K562 (cell line): Measurements from ENCODE around the gene OR1I1. TPM values are rescaled to one million over a fixed set of nuclear protein-coding genes. Genes with fewer than 3 reads are reported as not detected.
A peak's percentile ranks its signal among the peaks of the same experiment; 100 is the strongest.

Source experiments
- ATAC-seq: fragments of 200-7000 bp; cut with Tn5 transposase; 3 replicates; pipeline ENCODE4 v1.9.1; 2020; ENCODE audit warnings: moderate library complexity
- BruUV-seq: library from RNA; stranded (reverse); fragments of 400-500 nt; replicated peaks from 2 replicates; lab custom pipeline; 2021; lab: Mats Ljungman, UMichigan
- CTCF ChIA-PET: fragments of 300-600 bp; formaldehyde crosslinking; extraction: SDS; loops from one replicate; lab custom pipeline; 2021; ENCODE audit warnings: low intra/inter-chr PET ratio; lab: Yijun Ruan, JAX
- POLR2A ChIA-PET: fragments of 300-600, 350-650 bp; sonication (Branson Sonifier 250); formaldehyde crosslinking; extraction: SDS; loops from one replicate; lab custom pipeline; 2021; ENCODE audit warnings: antibody characterized with exemption, inconsistent platforms; lab: Yijun Ruan, JAX
- DNase-seq, 4 experiments: peaks; one replicate each; pipeline versions ENCODE4 v3.0.0 to v3.0.0-alpha.2; 2011 to 2018; ENCODE audit warnings: low spot score in 3 of 4, mixed read lengths in 3 of 4; ENCODE audit errors: extremely low read depth in 1 of 4
- FAIRE-seq: peaks from 2 replicates; lab custom pipeline; 2011; peaks lifted over from hg19 to GRCh38; lab: Jason Lieb, UNC
- H2AFZ ChIP-seq: 2 replicates; pipeline ENCODE4 v1.6.0; 2011; ENCODE audit warnings: low read depth, low read length, control low read depth, inconsistent platforms
- H3K27ac ChIP-seq: fragments of 200-600 bp; 3 replicates; pipeline ENCODE4 v1.8.0; 2011; ENCODE audit warnings: low read depth, mild to moderate bottlenecking, control low read depth, inconsistent platforms, low read length, moderate library complexity, mixed read lengths; ENCODE audit errors: extremely low read depth
- H3K27me3 ChIP-seq, 2 experiments: fragments of 300-600 bp in 1 of 2; 2 replicates in 1 of 2; 3 replicates in 1 of 2; pipeline versions ENCODE4 v1.6.0 to v1.8.0; 2011; ENCODE audit warnings: inconsistent platforms in 2 of 2, low read length in 2 of 2, mild to moderate bottlenecking in 1 of 2, mixed read lengths in 1 of 2, moderate library complexity in 1 of 2; ENCODE audit not compliant: control insufficient read depth in 2 of 2, insufficient read depth in 2 of 2
- H3K36me3 ChIP-seq: fragments of 300-600 bp; 3 replicates; pipeline ENCODE4 v1.8.0; 2011; ENCODE audit warnings: mild to moderate bottlenecking, low read length, inconsistent platforms; ENCODE audit not compliant: control insufficient read depth, insufficient read depth
- H3K4me1 ChIP-seq, 2 experiments: fragments of 200-600 bp in 1 of 2; replicated peaks in 1 of 2; 2 replicates in 1 of 2; 3 replicates in 1 of 2; pipeline versions ENCODE4 v1.5.1 to v1.8.0; 2011; ENCODE audit warnings: inconsistent platforms in 2 of 2, low read length in 2 of 2, mild to moderate bottlenecking in 1 of 2, mixed read lengths in 1 of 2, moderate library complexity in 1 of 2; ENCODE audit not compliant: control insufficient read depth in 2 of 2, insufficient read depth in 2 of 2
- H3K4me2 ChIP-seq: 2 replicates; pipeline ENCODE4 v1.6.1; 2011; ENCODE audit warnings: low read length, control low read depth, inconsistent platforms, mixed read lengths; ENCODE audit not compliant: insufficient read depth
- H3K4me3 ChIP-seq: fragments of 200-600 bp; sonication (generic), shearing (Covaris generic); 2 replicates; pipeline ENCODE4 v1.5.1; 2016; ENCODE audit warnings: control low read depth, inconsistent platforms
- H3K79me2 ChIP-seq: fragments of 200-600 bp; 3 replicates; pipeline ENCODE4 v1.8.0; 2011; ENCODE audit warnings: low read length, inconsistent platforms; ENCODE audit not compliant: control insufficient read depth, insufficient read depth
- H3K9ac ChIP-seq, 2 experiments: 2 replicates each; pipeline versions ENCODE4 v1.6.0 to v1.6.1; 2011; ENCODE audit warnings: low read depth in 2 of 2, low read length in 2 of 2, control low read depth in 1 of 2, inconsistent platforms in 1 of 2, mild to moderate bottlenecking in 1 of 2, mixed read lengths in 1 of 2; ENCODE audit not compliant: insufficient read depth in 1 of 2
- H3K9me1 ChIP-seq: one replicate; pipeline ENCODE4 v1.6.0; 2011; ENCODE audit warnings: inconsistent platforms, mild to moderate bottlenecking, low read length, moderate library complexity; ENCODE audit not compliant: control insufficient read depth, insufficient read depth
- H3K9me3 ChIP-seq: replicated peaks from 2 replicates; pipeline ENCODE4 v1.5.1; 2011; ENCODE audit warnings: low read depth, low read length, inconsistent platforms; ENCODE audit not compliant: control insufficient read depth, insufficient read depth
- H4K20me1 ChIP-seq: replicated peaks from 2 replicates; pipeline ENCODE4 v1.6.1; 2011; ENCODE audit warnings: low read length, inconsistent platforms, mixed read lengths; ENCODE audit not compliant: control insufficient read depth, insufficient read depth
- ADNP ChIP-seq: fragments of 200-800 bp; sonication (Bioruptor generic); IDR thresholded peaks from 2 replicates; pipeline ENCODE4 v1.6.1; 2016; ENCODE audit warnings: missing genetic modification characterization, missing compliant biosample characterization
- GABPA ChIP-seq: fragments of 200-800 bp; sonication (Bioruptor generic); conservative IDR thresholded peaks from 2 replicates; pipeline ENCODE4 v1.6.1; 2016; ENCODE audit warnings: low read depth, missing genetic modification characterization, missing compliant biosample characterization
- GATA2 ChIP-seq: sonication (generic); formaldehyde crosslinking; IDR thresholded peaks from 2 replicates; pipeline ENCODE4 v1.4.0; 2020; ENCODE audit warnings: mild to moderate bottlenecking, missing genetic modification reagents
- MCM5 ChIP-seq: fragments of 450-650 bp; IDR thresholded peaks from 2 replicates; pipeline ENCODE4 v1.6.1; 2016; ENCODE audit warnings: low read depth
- MYC ChIP-seq, 2 experiments: fragments of 250-450 bp in 1 of 2; sonication (Bioruptor Pico) in 1 of 2; IDR thresholded peaks; 2 replicates each; pipeline versions ENCODE4 v1.5.1 to v1.6.1; 2012 to 2021; ENCODE audit warnings: low read depth in 2 of 2, borderline replicate concordance in 1 of 2, improper control_type of control experiment in 1 of 2, low read length in 1 of 2, mild to moderate bottlenecking in 1 of 2, moderate library complexity in 1 of 2
- NFYB ChIP-seq: IDR thresholded peaks from 2 replicates; pipeline ENCODE4 v1.6.1; 2011; ENCODE audit warnings: mild to moderate bottlenecking, moderate library complexity; ENCODE audit not compliant: insufficient read length; ENCODE audit errors: extremely low read depth
- POLR2G ChIP-seq: fragments of 200-400 bp; formaldehyde crosslinking; IDR thresholded peaks from 2 replicates; pipeline ENCODE4 v1.6.1; 2017; ENCODE audit warnings: low read depth, mild to moderate bottlenecking, antibody characterized with exemption, low read length, moderate library complexity
- PRPF4 ChIP-seq: fragments of 200-400 bp; formaldehyde crosslinking; IDR thresholded peaks from one replicate; pipeline ENCODE4 v1.6.1; 2017; ENCODE audit warnings: low read length, low read depth, mild to moderate bottlenecking; ENCODE audit not compliant: insufficient read depth, poor library complexity, severe bottlenecking
- TSC22D4 ChIP-seq: fragments of 450-650 bp; IDR thresholded peaks from 2 replicates; pipeline ENCODE4 v1.6.1; 2016; ENCODE audit warnings: missing genetic modification characterization, missing biosample characterization, control low read depth
- WGBS: fragments of 100-300 bp; shearing (Covaris generic); methylation state at CpG from one replicate; pipeline ENCODE4 v1.1.6; 2016; ENCODE audit warnings: low coverage, mixed read lengths; ENCODE audit not compliant: insufficient coverage; ENCODE audit errors: missing lambda C conversion rate; 5-methylcytosine and 5-hydroxymethylcytosine counted together
- in situ Hi-C: fragments of 300-500 bp; cut with MboI; formaldehyde crosslinking; loops from 4 replicates; pipeline ENCODE4 v1.15.0; 2018; ENCODE audit warnings: inconsistent platforms, mixed read lengths
- intact Hi-C: fragments of 100-400 bp; cut with micrococcal nuclease; formaldehyde crosslinking; loops from 2 replicates; pipeline ENCODE4 v1.14.2; 2022
- polyA plus RNA-seq, 8 experiments: library from polyadenylated mRNA; depleted of rRNA in 4 of 8; stranded (reverse) in 5 of 8; unstranded in 3 of 8; fragments of >200 nt; fragmentation: Nextera tagmentation in 2 of 8; fragmentation: Illumina TruSeq in 1 of 8; extraction: Ambion mirVana in 2 of 8; extraction: Trizol in 1 of 8; gene quantifications; 2 replicates each; pipeline versions ENCODE4 v1.2.1 to v1.2.3, GENCODE V29; 2011 to 2014; ENCODE audit warnings: inconsistent platforms in 1 of 8, missing spikeins in 1 of 8
- total RNA-seq, 7 experiments: library from RNA; depleted of rRNA in 6 of 7; stranded (reverse); fragments of >200 nt in 6 of 7; fragmentation: Illumina TruSeq in 2 of 7; extraction: Trizol in 2 of 7; gene quantifications; 2 replicates each; pipeline versions ENCODE4 v1.2.1 to v1.2.3, GENCODE V29; 2011 to 2021; ENCODE audit warnings: low replicate concordance in 1 of 7
- TF ChIP-seq, protein P1 (sequence below): fragments of 450-650 bp; IDR thresholded peaks from 2 replicates; pipeline ENCODE4 v1.7.1; 2018; ENCODE audit warnings: mild to moderate bottlenecking, low read depth; ENCODE audit not compliant: partially characterized antibody
- TF ChIP-seq, protein P2 (sequence below): fragments of 200-800 bp; sonication (Bioruptor generic); IDR thresholded peaks from 2 replicates; pipeline ENCODE4 v1.6.1; 2017; ENCODE audit warnings: missing genetic modification characterization, missing compliant biosample characterization
- TF ChIP-seq, protein P3 (sequence below): sonication (generic); formaldehyde crosslinking; IDR thresholded peaks from 2 replicates; pipeline ENCODE4 v1.8.1; 2022; ENCODE audit warnings: missing genetic modification reagents

OR1I1 gene
- total and polyA plus RNA-seq, 9 of the 15 experiments (the other 6 are each of a cell fraction or from before 2014, with no cell fraction given) = not detected

DNA sequence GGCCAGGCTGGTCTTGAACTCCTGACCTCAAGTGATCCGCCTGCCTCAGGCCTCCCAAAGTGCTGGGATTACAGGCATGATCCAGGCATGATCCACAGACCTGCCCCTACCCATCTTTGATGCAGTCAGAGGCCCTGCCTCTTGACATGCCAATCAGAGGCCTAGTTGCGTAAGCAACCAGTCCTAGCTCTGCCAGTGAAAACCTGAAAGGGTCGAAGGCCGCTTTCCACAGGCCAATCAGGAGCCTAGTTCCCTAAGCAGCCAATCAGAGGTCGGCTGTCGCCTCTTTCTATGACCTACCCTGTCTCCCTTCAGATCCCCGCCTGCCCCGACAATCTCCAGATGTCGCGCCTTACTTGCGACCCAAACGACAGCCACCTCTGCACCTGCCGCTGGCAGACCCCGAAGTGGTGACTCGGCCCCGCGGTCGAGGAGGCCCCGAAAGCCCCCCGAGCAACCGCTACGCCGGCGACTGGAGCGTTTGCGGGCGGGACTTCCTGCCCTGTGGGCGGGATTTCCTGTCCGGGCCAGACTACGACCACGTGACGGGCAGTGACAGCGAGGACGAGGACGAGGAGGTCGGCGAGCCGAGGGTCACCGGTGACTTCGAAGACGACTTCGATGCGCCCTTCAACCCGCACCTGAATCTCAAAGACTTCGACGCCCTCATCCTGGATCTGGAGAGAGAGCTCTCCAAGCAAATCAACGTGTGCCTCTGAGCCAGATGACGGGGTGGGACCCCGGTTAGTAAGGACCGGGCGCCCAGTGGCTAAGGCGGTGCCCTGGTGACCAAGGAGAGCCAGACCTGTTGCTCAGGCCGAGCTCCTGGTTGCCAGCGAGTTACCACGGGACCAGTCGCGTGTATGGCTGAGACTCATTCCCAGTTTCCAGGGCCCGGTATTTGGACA is 31.5 kb downstream of the OR1I1 start (continued):
- peak; percentile 63 for TF ChIP-seq POLR2G
- TF ChIP-seq GABPA (tag) = peak; percentile 57
- TF ChIP-seq, protein P1, sequence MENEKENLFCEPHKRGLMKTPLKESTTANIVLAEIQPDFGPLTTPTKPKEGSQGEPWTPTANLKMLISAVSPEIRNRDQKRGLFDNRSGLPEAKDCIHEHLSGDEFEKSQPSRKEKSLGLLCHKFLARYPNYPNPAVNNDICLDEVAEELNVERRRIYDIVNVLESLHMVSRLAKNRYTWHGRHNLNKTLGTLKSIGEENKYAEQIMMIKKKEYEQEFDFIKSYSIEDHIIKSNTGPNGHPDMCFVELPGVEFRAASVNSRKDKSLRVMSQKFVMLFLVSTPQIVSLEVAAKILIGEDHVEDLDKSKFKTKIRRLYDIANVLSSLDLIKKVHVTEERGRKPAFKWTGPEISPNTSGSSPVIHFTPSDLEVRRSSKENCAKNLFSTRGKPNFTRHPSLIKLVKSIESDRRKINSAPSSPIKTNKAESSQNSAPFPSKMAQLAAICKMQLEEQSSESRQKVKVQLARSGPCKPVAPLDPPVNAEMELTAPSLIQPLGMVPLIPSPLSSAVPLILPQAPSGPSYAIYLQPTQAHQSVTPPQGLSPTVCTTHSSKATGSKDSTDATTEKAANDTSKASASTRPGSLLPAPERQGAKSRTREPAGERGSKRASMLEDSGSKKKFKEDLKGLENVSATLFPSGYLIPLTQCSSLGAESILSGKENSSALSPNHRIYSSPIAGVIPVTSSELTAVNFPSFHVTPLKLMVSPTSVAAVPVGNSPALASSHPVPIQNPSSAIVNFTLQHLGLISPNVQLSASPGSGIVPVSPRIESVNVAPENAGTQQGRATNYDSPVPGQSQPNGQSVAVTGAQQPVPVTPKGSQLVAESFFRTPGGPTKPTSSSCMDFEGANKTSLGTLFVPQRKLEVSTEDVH = no peak
- TF ChIP-seq NFYB = no peak

DNA sequence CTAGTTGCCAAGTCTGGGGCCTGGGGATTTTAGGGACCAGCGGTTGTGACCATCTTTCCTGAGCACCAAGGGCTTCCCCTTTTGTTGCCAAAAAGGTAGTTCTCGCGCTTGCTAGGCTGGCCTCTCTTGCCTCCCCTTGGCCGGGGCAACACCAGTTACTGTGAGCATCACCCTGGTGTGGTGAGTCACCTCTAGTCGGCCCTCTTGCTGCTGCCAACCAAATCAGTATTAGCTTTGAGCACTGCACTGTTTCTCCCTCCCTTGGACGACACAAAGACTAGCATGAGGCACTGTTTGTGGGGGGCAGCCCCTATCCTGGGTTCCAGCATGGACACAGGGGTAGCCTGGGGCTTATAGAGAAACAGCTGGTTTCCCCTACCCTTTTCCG is 32.1 kb downstream of the OR1I1 start:
- in situ Hi-C loops (no loop called here), intact Hi-C loops (no loop called here)
- peaks cover 0 to 12% of the 10 kb centered on the region in 2 experiments; a peak in 3 of 5 replicates for H3K27me3 ChIP-seq
- H3K9me3 ChIP-seq = no peaks in the 10 kb centered on the region; the same call in 1 of the 2 replicates
- H3K9ac ChIP-seq = no peak overlapping the region
- H3K79me2 ChIP-seq = no peaks in the 10 kb centered on the region
- CTCF ChIA-PET = no interaction called here
- no peak overlapping the region for H3K4me3 ChIP-seq
- POLR2A ChIA-PET = interaction anchor here (0.6 to 2.2 kb wide), 3 partner anchors 12 to 327 kb away, joined by 3 to 5 read pairs (median 4); no protein-coding TSS in a partner anchor
- no peaks in the 10 kb centered on the region for H4K20me1 ChIP-seq
- no peak overlapping the region for H3K27ac ChIP-seq
- H3K4me1 ChIP-seq = peaks cover 0 to 20% of the 10 kb centered on the region in 2 experiments; a peak in 2 of 5 replicates
- ATAC-seq = no peak
- BruUV-seq = no TSS peak
- no peaks in the 10 kb centered on the region for H3K9me1 ChIP-seq
- no peak for FAIRE-seq
- H2AFZ ChIP-seq = no peak overlapping the region
- H3K4me2 ChIP-seq = no peak overlapping the region
- 77% methylated on average over 7 of the region's 7 CpGs for WGBS
- peaks cover 22% of the 10 kb centered on the region; the same call in 2 of the 3 replicates for H3K36me3 ChIP-seq
- DNase-seq = no peak
- TF ChIP-seq, protein P2, sequence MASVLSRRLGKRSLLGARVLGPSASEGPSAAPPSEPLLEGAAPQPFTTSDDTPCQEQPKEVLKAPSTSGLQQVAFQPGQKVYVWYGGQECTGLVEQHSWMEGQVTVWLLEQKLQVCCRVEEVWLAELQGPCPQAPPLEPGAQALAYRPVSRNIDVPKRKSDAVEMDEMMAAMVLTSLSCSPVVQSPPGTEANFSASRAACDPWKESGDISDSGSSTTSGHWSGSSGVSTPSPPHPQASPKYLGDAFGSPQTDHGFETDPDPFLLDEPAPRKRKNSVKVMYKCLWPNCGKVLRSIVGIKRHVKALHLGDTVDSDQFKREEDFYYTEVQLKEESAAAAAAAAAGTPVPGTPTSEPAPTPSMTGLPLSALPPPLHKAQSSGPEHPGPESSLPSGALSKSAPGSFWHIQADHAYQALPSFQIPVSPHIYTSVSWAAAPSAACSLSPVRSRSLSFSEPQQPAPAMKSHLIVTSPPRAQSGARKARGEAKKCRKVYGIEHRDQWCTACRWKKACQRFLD (CRISPR knock-in tag) = no peak
- TF ChIP-seq GATA2 (CRISPR knock-in tag) (no peak), ADNP (no peak), MYC (IDR thresholded peaks at IDR 0.05; ENCODE audit: low read depth, low read length) (no peak), MYC (CRISPR knock-in tag; IDR thresholded peaks at IDR 0.05; ENCODE audit: borderline replicate concordance, low read depth) (no peak), MCM5 (no peak), PRPF4 (no peak), TSC22D4 (tag) (no peak)
- TF ChIP-seq, protein P3, sequence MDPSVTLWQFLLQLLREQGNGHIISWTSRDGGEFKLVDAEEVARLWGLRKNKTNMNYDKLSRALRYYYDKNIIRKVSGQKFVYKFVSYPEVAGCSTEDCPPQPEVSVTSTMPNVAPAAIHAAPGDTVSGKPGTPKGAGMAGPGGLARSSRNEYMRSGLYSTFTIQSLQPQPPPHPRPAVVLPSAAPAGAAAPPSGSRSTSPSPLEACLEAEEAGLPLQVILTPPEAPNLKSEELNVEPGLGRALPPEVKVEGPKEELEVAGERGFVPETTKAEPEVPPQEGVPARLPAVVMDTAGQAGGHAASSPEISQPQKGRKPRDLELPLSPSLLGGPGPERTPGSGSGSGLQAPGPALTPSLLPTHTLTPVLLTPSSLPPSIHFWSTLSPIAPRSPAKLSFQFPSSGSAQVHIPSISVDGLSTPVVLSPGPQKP = no peak
